Measurements from ENCODE around the gene CCDC190.
"Not testable (repeated sequence)": the region's sequence is repeated elsewhere in the genome, so short reads cannot be mapped to it uniquely, and the experiment has no call there.

CCDC190 gene

DNA sequence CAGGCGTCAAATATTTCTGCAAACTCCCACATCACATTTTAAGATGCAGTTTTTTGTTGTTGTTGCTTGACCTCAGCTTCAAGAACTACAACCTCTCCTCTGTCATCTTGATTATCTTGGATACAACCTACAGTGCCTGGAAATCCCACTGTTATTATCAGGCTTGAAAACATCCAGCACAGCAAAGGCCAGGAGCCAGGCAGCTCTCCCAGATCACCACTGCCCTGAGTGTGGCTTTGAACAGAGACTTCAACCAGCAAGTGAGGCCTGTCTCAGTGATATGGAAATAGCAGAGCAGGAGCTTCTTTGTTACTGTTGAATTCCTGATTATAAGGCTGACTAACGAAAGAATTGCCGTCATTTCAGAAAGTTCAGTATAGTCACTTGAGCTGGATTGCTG is 28.5 kb downstream of the CCDC190 start:
- no peak for DNase-seq (ENCODE audit: low read depth in 2 of 2)

GRCh38 chr1:162829268-162829667 is 31.7 kb downstream of the CCDC190 start:
- DNase-seq (ENCODE audit: low read depth in 2 of 2), result no peak

DNA sequence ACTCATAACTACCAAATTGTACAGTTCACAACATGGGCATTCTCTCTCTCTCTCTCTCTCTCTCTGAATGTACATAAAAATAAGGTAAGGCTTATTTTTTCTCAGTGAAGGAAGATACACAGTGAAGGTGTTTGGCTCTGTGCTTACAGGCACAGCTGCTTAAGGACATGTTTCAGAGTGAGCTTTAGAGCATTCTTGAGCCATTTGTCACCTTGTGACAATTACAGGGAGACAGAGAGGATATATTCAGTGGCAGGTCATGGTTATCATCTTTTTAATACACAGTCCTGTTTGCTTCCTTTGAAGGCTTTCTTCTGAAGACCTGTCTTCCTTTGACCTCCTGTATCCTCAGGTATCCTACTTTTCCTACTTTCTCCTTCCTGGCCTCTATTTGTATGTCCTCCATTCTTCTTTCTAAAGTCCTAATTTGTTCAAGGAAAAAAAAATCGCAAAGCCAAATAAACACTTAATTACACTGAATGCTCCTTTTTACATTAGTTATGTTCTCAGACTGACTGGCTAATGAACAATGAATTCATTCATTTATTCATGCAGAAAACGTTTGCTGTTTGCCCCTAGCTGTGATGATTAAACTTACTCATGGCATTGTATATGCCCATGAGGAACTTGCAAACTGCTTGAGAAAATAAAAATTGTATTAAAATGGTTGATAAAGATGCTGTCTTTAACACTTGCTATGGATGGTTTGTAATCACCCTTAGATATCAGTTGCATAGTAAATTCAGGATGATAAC is 37.0 kb downstream of the CCDC190 start:
- DNase-seq (ENCODE audit: low read depth in 2 of 2), result no peak

DNA sequence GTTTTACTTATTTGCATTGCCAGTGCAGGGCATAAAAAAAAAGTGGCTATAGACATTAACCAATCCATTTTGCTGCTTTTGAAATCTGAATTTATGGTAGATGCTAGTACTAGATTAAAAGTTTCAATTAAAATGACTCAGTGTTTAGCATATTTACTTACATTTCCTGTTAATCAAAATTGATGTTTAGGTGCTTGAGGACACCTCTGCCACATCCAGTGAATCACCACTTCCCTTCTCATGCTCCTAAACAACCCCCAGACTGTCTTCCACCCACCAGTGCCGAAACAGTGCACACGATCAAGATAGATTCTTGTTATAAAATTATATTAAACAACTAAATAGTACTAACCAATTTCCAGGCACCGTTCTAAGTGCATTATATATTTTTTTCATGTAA is 37.7 kb downstream of the CCDC190 start:
- no peak for DNase-seq (ENCODE audit: low read depth in 2 of 2)

DNA sequence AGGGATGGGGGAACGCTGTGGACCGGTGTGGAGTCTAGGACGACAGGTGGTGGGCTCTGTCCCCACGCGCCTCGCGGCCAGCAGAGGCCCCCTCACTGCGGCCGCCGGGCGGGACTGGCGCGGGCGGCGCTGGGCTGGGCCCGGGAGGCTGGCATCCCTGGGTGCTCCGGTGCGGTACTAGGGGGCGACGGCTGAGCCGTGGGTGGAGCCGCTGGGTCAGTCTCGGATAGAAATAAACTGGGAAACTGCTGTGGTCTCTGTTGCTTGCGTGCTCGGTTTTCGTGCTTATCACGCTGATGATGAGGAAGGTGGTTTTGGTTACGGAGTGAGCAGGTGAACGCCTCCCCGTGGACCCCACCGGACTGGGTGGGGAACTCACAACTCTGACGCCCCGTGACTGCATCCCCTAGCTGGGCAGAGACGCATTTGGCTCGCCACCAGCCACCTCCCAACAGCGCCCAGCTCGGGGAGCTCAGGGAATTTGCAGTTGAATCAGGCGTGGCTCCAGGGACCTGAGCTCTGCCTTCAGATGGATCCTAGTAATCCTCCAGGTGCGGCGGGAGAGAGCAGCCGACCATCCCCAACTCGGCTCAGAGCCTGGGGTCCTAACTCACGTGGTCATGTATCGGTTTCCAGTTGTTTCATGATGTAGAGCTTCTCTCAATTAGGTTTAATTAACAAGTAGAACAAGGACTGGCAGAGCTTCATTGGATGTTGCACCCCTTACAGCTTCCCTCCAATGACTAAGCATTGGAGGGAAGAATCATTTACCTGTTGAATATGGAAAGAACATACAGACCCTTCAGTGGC is 38.4 kb downstream of the CCDC190 start:
- no peak for DNase-seq (ENCODE audit: low read depth in 2 of 2)

DNA sequence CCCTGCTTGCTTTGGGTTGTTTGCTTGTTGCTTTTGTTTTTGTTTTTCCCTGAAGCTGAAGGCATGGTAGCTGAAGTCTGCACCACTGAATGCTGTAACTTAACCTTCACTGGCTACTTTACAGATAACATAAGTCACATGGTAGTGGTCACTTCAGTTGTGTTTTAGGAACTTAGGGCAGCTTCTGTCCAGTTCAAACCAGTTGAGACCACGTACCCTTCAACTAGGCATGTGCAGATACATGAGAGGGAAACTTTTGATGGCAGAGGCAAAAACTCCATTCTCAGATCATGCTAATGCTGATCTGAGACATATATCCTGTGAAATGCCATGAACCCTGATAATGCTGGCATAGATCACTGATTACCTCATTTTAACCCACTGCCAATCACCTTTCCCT is 42.3 kb downstream of the CCDC190 start:
- DNase-seq (ENCODE audit: low read depth in 2 of 2), result not testable (repeated sequence)

- DNase-seq (ENCODE audit: low read depth in 2 of 2), result not testable (repeated sequence)
Observed at GRCh38 chr1:162818136-162818535, 42.8 kb downstream of the CCDC190 start.

DNA sequence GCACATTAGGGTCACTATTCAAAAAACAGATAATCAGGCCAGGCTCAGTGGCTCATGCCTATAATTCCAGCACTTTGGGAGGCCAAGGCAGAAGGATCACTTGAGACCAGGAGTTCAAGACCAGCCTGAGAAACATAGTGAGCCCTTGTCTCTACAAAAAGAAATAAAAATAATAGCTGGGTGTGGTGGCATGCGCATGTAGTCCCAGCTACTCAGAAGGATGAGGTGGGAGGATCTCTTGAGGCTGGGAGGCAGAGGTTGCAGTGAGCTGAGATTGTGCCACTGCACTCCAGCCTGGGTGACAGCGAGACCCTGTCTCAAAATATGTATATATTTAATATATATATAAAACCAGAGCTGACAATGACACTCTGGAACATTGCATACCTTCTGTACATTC is 48.6 kb downstream of the CCDC190 start:
- DNase-seq (ENCODE audit: low read depth in 2 of 2), result not testable (repeated sequence)

DNA sequence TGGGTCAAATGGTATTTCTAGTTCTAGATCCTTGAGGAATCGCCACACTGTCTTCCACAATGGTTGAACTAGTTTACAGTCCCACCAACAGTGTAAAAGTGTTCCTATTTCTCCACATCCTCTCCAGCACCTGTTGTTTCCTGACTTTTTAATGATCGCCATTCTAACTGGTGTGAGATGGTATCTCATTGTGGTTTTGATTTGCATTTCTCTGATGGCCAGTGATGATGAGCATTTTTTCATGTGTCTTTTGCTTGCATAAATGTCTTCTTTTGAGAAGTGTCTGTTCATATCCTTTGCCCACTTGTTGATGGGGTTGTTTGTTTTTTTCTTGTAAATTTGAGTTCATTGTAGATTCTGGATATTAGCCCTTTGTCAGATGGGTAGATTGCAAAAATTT is 53.5 kb downstream of the CCDC190 start:
- DNase-seq (ENCODE audit: low read depth in 2 of 2), result not testable (repeated sequence)

Data from stimulated activated CD8-positive, alpha-beta memory T cell treated with anti-CD3 and anti-CD28 coated beads, Interleukin-15, amount 100 ng/mL, for 48 hours (primary cell).